Stimulated activated CD4-positive, alpha-beta T cell treated with anti-CD3 and anti-CD28 coated beads, Interleukin-4, amount 100 ng/mL, for 4 hours (primary cell): ENCODE data around the gene MXD1.

Experiments used
- DNase-seq, 2 experiments: peaks; one replicate each; pipeline ENCODE4 v3.0.0-alpha.2; 2020

MXD1 gene

GRCh38 chr2:69979902-69980807 lies 65.2 kb downstream of the MXD1 start:
- DNase-seq = no peak

- DNase-seq = no peak
These were observed 68.6 kb downstream of the MXD1 start for GRCh38 chr2:69983392-69983966.

- DNase-seq = no peak
These were observed 70.3 kb downstream of the MXD1 start for GRCh38 chr2:69985216-69985615.

- no peak for DNase-seq
These were observed 70.8 kb downstream of the MXD1 start for GRCh38 chr2:69985688-69986087.

GRCh38 chr2:69986691-69987090 lies 71.8 kb downstream of the MXD1 start:
- DNase-seq = no peak

GRCh38 chr2:69988086-69988635 lies 73.3 kb downstream of the MXD1 start:
- no peak for DNase-seq

GRCh38 chr2:69989009-69989408 lies 74.1 kb downstream of the MXD1 start:
- no peak for DNase-seq

- DNase-seq = no peak
These were observed 74.7 kb downstream of the MXD1 start for GRCh38 chr2:69989441-69990105.
